HG03432 (cell line): Measurements from ENCODE around the gene TRMO.

Experiments
- ATAC-seq: cut with Tn5 transposase; IDR thresholded peaks from one replicate; pipeline ENCODE4 v1.9.1; 2021; ENCODE audit warnings: mild to moderate bottlenecking, moderate library complexity; ENCODE audit not compliant: unreplicated experiment

Gene TRMO

DNA sequence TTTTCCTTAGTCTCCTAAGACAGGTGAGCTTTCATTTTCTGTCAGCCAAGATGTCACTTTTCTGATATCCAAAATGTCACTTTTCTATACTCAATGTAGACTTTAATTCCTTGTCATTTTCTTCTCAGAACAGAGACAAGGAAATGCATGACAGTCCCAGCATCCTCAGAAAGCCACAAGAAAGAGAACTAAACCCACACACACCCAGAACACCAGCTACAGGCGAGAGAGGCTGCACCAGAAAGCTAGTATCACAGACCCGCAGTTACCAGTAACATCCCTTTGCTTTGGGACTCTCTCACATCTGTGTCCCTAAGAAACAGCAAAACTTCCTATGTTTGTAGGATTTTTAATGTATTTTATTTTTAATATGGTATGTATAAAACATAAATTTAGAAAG, 17.1 kb downstream of the TRMO start:
- ATAC-seq = no peak

DNA sequence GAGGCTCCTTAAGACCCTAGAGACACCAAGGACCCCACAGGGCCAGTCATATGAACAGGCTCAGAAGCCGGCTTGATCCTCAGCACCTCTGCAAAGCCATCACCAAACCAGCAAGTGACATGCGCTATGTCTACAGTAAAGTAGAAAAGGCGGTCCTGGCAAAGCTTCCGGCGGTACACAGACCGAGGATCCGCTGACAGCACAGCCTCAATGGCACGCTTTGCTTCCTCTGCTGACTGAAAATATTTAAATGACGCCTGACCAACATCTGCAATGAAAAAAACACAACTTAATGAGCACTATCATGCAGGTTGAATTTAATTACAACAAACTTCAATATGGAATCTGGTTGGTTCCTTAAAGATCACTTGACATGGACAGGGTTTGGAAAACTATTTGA, 17.6 kb downstream of the TRMO start:
- no peak for ATAC-seq

DNA sequence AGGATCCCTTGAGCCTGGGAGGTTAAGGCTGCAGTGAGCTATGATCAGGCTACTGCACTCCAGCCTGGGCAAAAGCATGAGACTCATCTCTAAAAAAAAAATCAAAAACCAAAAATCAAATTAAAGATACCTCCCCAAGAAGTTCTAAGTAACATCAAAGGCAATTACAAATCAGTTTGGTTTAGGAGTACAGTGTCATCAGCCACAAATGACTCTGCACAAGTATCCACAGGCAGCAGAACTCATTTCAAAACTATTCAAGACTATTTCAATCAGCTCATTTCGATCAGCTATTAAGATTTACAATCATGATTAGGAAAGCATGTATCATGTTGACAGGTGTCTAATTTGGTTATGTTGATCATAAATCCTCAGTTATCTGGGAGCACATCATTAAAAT, 19.1 kb downstream of the TRMO start:
- no peak for ATAC-seq

DNA sequence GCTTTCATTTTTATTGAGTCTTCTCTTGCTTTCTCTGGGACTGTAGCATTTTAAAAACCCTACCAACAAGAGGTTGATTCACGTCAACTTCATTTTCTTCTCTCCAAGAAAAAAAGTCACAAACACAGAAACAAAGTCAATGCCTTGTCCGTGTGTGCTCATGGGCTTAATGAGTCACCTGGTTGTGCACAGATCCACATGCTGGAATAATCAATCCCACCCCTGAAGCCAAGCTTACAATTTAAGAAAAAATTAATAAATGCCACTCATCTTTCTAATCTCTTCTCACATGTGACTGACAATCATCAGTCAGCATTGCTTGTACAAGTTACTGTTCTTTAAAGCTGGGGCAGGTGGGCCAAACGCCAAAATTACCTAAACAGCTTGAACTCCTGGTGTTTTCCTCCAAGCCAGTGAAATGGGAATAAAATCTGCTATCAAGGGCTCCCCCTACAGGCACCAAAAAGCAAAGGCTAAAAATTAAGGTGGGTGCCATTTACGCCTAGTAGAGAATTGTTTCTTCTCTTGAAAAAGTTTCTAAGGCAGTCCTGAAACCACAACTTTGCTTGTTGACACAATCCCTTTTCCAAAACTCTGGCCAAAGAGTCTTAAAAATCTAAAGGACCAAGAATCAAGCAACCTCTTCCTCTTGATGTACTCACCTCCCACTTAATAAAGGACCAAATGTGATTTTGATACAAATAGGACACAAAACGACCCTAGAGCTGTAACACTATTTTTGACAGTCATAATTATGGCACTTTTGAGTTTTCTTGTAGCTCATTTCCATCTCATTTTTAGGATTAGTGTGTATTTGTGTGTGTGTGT, 21.3 kb downstream of the TRMO start:
- no peak for ATAC-seq

DNA sequence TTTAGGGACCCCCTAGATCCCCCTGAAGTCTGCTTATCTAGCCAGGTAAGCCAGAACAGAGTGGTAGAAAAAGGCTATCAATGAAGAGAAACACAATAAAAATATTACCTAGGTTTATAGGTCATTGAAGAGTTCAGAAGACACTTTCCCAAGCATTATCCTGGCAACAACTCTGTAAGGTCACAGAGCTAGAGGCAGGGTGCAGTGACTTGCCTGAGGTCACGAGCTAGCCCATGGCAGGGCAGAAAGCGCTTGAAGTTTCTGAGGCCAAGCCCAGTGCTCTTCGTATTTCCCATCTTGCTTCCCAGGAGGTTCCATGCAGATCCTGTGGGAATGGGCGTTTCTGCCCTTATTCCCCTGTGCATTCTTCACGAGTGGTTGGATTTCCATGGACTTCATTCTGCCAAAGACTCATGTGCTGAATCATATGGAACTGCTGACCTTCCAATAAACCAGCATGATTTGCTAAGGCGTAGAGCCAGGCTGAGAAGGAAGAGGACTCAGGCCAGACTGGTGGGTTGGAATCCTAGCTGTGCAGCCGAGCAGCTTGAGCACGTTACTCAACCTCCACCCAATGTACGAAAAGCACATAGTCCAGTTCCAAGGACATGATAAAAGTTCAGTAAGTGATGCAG, 22.1 kb downstream of the TRMO start:
- no peak for ATAC-seq

DNA sequence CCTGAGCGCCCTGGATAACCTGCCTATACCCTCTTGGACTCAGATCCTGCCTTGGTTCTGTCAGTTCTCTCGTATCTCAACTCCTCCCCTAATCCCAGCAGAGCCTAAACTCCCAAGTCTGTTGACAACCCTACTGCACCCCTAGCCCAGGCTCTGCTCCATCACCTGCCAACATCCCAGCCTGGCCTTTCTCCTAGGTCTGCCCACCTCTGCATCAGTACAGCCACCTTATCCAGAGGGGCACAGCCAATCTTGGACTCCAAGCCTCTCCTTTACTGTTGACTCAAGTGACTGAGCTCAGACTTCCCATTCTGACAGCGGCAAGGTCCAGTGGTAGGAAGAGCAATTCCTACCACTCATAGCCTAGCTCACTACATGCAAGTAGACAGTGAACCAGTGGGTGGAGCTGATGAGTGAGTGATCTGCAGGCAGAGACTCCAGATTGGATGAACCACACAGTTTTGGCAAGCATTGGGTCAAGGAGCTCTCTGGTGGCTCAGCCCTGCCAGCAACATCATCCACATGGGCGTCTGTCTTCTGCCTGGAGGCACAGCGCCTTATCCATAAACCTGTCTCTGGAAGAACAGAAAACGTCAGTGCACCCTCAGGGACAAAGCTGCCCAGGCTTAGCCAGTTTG, 26.5 kb downstream of the TRMO start:
- no peak for ATAC-seq

DNA sequence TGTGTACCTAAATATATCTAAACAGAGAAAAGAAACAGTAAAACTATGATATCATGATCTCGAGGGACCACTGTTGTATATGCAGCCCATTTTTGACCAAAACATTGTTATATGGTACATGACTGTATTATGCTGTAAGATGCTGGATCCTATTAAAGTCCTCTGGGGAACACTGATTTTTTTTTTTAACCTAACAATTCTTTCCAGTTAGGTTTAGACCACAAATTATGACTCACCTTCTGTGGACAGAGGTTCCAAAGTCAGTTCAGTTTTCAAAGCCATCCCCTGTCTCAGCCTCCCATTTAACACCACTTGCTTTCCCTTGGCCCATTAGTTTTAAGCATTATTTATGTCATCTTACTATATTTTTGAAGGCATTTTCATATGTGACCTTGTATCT, 27.1 kb downstream of the TRMO start:
- ATAC-seq = no peak

DNA sequence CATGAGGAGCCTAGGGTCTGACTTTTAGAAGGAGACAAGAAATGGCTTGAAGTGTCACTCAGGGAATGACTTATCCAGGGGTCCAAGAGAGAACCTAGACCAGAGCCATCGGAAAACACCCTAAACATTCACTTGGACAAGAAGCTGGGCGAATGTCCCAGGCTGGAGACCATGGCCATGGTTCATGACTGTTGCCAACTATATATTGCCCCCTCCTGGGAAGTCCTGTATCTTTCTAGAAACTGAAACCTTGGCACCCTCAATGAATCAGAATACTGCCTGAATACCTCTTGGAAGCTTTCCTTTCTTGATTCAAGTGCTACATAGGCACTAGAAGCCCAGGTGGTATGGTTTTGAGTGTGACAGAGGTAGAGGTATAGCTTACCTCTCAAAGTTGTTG, 29.9 kb downstream of the TRMO start:
- ATAC-seq = no peak

DNA sequence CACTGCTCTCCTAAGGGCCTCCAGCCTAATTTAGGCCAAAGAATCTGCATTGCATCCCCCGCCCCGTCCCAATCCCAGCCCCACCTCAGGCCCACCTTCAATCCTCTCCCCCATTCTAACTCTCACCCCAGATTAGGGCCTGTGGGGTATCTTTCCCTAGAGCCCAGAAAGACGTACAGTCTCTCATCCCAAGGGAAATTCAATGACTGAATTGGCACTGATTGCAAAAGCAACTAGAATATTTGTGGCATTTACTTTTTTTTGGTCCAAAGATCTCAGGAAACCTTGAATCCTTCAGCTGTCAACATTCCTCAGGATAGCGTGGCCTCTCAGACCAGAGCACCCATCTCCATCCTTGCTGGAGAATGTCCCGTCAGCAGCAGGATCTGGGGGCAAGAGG, 30.6 kb downstream of the TRMO start:
- no peak for ATAC-seq

DNA sequence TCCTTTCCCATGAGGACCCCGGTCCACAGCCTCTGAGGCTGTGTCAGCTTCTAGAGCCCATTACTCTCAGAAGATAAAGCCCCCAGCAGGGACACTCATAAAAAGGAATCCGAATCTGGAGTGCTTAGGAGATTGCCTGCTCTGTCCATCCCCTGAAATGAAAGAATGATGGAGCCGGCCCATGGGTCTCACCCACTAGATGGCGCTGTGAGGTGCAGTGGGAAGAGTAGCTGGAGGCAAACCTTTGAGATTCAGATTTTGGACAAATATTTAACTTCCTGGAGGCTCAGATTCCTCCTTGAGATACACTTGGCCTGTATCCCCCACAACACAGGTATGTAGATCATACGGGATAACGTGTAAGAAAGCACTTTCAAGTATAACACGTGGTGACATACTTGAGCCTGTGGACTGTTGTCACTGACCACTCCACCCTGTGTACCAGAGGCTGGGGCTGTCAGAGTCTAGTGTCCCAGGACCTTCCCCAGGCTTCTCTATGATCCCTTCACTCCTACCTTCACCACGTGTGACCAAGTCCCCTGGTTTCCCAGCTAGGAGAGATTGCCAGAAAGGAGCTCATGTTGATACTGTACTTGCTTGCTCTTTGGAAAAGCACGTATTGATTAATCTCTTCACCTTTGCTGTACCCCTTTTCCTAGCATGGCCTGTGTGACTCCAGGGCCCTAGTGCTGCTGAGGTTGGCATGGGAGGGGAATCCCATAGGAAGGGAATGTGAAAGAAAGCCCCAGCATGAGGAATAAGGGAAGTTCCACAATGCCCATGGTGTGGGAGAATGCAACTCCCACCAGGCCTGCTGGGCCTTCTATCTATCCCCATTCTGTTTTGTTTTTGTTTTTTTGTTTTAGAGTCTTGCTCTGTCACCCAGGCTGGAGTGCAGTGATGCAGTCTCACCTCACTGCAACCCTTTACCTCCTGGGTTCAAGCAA, 32.1 kb downstream of the TRMO start:
- ATAC-seq = no peak

DNA sequence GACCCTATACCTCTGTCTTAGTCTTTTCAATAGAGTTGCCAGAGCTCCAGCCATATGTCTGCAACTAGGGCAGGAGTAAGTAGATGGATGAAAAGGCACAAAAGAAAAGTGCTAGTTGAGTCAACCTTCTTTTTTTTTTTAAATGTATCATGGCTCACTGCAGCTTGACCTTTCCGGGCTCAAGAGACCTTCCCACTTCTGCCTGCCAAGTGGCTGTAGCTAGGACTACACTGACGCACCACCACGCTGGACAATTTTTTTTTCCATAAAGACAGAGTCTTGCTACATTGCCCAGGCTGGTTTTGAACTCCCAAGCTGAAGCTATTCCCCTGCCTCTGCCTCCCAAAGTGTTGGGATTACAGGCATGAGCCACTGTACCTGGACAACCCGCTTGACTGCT, 42.0 kb downstream of the TRMO start:
- no peak for ATAC-seq

DNA sequence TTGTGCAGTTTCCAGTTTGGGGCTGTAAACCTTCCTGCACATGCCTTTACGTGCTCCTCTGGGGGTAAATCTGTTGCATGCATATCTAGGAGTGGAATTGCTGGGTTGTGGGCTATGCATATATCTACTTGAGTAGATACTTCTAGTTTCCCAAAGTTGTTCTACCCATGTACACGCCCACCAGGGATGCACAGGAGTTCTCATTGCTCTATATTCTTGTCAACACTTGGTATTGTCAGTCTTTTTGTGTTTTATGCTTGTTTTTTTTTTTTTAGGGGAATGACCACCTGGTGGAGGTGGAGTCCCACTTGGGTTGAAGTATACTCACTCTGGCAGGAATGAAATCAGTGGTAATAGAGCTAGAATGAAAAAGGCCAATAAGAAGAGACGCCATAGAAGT, 46.2 kb downstream of the TRMO start:
- ATAC-seq = no peak

DNA sequence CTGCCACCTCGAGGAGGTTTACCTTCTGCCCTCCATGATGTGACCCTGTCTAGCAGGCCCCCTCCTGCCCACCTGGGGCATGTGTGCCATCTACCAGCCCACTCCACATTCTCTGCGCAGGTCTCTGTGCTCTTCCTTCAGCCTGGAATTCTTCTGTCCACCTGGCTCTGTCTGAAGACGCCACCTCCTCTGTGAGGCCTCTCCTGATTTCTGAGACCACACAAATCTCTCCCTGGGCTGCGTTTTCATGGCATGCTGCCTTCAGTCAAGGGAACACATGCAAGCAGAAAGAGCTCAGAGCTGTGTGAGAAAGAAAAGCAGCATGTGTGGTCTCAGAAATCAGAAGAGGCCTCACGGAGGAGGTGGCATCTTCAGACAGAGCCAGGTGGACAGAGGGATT, 47.2 kb downstream of the TRMO start:
- no peak for ATAC-seq

DNA sequence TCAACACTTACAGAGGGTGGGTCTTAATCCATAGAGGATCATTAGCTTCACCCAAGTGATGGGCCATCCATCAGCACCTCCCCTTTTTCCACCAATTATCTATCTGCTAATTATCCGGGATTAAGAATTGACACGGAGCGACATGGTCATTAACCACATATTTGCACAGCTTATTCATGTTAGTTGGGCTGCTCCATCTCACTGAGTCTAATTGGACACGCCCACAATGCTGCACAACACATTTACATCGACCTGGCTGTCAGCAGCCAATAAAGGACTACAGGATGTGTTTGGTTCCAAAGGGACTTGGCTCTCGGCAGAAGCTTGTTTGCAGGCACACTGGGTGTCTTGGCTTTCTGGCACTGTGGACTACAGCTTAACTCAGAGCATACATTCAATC, 47.7 kb downstream of the TRMO start:
- no peak for ATAC-seq

DNA sequence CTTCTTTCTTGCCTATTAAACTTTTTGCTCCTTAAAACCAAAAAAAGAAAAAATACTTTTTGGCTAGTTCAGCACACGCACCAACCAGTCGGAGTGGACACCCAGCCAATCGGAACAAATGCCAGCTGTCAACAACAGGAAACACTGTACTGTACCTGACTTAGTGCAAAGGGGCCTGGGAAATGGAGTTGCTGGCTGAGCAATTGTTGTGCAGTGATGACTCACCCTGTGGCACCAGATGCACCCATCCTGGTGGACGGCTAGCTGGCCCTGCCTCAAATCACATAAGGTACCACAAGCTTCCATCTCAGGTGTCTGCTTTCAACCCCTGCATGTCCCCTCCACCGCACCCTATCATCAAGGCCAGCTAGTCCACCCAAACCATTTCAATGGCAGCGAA, 48.4 kb downstream of the TRMO start:
- no peak for ATAC-seq

DNA sequence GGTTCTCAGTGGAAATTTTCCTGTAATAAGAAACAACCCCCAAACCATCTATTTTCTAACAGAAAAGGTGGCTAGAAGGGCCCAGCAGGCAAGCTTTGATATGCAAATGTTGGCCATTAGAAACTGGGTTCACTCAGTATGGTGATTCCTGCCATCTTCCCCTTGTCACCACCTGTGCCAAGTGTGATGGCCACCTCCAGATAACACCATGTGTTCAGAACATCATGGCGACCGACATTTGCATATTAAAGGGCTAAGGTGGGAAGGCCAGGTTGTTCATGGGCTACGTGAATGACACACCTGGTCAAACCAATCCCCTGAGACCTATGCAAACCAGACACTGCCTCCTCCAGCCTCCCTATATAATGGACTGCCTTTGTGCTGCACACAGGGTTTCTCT, 48.9 kb downstream of the TRMO start:
- no peak for ATAC-seq

DNA sequence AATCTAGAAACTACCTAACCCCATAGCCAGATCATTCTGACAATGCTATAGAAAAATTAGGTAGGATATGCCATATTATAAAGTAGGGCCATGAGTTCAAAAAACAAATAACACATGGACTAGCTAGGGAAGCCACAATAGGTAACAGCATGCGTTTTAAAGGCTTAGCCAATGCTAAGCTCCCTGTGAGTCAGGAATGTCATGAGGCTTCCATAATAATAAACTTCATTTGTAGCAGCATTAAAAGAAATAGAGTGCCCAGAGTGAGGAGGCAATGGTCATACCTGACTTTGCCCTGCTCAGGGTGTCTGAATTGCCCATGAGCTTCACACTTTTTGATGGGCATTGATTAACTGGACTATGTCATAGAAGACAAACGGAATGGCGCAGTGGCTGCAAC, 53.4 kb downstream of the TRMO start:
- no peak for ATAC-seq

DNA sequence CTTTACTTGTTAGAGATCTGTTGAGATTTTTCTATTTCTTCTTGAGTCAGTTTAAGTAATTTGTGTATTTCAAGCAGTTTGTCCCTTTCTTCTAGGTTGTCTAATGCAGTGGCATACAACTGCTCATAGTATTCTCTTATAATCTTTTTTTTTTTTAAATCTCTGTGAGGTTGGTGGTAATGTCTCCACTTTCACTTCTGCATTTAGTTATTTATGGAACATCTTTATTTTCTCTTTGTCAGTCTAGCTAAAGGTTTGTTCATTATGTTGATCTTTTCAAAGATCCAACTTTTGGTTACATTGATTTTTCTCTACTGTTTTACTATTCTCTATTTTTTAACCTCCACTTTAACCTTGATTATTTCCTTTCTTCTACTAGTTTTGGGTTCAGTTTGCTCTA, 55.5 kb downstream of the TRMO start:
- peak; percentile 61 for ATAC-seq

DNA sequence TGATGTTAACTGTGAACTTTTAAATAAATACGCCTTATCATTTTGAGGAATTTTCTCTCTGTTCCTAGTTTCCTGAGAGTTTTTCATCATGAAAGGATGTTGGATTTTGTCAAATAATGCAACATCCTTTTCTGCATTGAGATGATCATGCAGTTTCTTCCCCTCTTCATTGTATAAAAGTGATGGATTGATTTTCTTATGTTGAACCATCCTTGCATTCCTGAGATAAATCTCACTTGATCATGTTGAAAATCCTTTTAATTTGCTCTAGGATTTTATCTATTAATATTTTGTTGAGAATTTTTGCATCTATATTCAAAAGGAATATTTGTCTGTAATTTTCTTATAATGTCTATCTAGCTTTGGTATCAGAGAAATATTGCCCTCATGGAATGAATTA, 56.0 kb downstream of the TRMO start:
- ATAC-seq = no peak

DNA sequence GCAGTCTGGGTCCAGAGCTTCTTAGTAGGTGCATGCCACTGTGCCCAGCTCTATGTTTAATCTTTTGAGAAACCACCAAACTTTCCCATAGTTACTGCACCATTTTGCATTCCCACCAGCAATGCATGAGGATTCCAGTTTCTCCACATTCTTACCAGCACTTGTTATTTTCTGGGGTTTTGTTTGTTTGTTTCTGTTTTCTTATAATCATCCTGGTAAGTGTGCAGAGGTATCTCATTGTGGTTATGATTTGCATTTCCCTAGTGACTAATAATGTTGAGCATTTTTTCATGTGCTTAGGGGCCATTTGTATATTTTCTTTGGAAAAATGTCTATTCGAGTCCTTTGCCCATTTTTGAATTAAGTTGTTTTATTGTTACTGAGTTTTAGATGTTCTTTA, 57.9 kb downstream of the TRMO start:
- ATAC-seq = no peak

DNA sequence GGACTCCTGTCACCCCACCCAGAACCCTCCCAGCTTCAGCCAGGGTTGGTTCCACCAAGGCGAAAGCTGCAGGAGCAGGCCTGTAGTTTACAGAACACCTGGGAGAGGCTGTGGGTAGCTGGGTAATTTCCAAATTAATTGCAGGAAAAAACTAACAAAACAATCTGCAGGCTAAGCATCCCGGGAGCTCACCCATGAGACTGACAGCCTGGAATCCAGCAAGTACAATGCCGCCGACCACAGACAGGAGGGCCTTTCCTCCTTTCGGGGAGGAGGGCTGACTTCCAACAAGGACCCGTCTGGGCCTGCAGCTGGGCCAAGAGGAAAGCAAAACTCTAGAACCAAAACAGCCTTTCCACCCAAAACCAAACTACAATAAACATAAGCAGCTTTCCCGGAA, 59.0 kb downstream of the TRMO start:
- no peak for ATAC-seq
